HUDEP-2 (cell line): Measurements from ENCODE around the gene LMF2.
"Not testable (repeated sequence)": the region's sequence is repeated elsewhere in the genome, so short reads cannot be mapped to it uniquely, and the experiment has no call there.

Experiments
- DNase-seq, 76 experiments: peaks; one replicate each; lab custom pipeline; 2025; ENCODE audit not compliant: unreplicated experiment in 76 of 76; lab: John Stamatoyannopoulos, UW

The LMF2 gene

GRCh38 chr22:50524676-50525103, 17.2 kb upstream of the LMF2 start:
- peak in 16 of 76 experiments; percentile 40 to 85 (median 54) for DNase-seq

DNA sequence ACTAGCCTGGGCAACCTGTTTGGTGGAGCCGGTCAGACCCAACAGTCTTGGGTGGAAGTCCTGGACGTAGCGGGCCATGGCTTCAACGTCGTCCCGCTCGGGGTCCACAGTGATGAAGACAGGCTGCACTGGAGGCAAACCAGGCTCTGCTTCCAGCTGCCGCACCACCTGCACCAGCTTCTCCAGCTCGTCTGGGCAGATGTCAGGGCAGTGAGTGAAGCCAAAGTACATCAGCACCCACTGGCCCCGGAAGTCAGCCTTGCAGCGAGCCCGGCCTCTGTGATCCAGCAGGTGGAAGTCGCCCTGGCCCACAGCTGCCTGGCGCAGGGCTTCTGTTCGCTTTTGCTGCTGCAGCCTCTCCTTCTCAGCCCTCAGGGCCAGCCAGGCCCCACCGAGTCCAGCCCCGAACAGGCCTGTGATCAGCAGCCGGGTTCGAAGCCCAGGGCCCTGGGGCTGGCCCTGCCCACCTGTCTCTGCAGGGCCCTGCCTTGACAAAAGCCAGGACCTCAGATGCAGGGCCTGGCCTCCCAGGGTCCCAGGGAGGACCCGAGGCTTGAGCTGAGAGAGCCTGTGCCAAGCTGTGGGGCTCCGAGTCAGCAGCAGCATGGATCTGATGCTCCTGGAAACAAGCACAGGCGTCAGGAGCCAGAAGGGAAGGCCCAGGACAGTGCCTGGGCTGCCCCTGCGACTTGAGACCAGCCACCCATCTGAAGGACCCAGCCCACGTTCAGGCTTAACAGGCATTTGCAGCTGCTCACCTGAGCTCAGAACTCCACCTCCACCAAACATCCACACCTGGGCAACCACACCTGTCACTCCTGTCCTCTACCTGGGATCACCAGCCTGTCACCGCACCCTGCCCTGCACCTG, 16.5 kb upstream of the LMF2 start:
- DNase-seq: no peak

DNA sequence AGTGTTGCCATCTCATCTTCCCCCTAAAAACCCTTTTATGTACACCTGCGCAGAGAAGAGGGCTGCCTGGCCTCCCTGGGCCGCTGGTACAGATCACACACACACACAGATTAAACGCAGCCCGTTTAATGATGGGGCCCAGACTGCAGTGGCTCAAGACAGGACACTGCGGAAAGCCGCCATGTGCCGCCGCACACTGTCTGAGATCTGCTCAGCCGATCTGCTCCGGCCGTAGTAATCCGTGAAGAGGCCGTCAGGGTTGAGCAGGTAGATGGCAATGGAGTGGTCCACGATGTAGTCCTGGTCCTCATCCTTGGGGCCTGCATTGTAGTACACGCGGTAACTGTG, 15.9 kb upstream of the LMF2 start:
- DNase-seq: no peak

DNA sequence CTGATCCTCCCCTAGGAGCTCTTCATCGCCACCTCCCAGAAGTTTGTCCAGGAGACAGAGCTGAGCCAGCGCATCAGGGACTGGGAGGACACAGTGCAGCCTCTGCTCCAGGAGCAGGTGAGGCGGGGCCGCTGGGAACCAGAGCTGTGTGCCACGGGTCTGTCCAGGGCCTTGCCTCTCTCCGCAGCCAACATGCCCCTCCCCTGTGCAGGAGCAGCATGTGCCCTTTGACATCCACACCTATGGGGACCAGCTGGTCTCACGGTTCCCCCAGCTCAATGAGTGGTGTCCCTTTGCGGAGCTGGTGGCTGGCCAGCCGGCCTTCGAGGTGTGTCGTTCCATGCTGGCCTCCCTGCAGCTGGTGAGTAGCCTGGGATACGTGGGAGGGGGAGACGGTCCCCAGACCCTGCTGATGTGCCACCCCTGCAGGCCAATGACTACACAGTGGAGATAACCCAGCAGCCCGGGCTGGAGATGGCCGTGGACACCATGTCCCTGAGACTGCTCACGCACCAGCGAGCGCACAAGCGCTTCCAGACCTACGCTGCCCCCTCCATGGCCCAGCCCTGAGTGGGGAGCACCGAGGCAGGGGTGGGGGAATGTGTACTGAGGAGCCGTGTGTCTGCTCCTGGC, 15.4 kb upstream of the LMF2 start:
- DNase-seq: no peak

DNA sequence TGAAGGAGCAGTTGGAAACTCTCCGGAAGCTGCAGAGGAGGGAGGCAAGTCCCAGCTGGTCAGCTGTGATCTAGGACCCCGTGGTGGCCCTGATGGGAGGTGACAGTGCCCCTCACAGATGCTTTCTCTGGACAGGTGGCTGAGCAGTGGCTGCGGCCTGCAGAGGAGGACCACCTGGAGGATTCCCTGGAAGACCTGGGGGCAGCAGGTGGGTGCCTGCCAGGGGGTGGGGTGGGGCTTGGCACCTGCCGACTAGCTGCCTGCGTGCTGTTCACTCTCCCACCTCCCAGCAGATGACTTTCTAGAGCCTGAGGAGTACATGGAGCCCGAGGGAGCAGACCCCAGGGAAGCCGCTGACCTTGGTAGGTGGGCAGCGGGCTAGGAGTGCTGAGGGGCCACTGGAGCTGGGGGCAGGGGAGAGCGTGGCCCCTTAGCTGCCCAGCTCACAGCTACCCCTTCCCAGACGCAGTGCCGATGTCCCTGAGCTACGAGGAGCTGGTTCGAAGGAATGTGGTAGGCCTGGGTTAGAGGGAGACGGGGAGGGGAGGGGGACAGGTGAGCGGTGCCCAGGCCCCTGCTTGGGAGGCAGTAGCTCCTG, 14.8 kb upstream of the LMF2 start:
- DNase-seq: no peak

DNA sequence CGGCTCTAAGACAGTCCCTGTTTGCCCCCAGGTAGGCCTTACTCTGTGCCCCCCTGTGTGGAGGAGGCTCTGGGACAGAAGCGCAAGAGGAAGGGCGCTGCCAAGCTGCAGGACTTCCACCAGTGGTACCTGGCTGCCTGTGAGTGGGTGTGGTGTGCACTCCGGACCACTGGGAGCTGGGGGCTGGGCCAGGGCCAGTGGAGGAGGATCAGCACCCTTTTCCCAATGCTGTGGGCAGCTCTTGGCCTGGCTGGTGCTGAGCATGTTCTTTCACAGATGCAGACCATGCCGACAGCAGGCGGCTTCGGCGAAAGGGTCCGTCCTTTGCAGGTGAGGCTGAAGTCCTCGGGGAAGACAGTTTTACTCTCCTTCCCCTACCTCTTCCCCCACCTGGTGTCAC, 14.2 kb upstream of the LMF2 start:
- no peak for DNase-seq

- DNase-seq: no peak
Observed at GRCh38 chr22:50520826-50521453, 13.4 kb upstream of the LMF2 start.

DNA sequence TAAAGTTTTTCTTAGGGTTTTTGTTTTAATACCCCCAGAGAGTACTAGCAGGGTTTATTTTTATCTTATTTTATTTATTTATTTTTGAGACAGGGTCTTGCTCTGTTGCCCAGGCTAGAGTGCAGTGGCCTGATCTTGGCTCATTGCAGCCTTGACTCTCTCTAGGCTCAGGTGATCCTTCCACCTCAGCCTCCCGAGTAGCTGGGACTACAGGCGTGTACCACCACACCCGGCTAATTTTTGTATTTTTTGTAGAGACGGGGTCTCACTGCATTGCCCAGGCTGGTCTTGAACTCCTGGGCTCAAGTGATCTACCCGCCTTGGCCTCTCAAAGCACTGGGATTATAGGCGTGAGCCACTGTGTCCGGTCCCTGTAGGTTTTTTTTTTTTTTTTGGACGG, 12.7 kb upstream of the LMF2 start:
- not testable (repeated sequence) for DNase-seq

DNA sequence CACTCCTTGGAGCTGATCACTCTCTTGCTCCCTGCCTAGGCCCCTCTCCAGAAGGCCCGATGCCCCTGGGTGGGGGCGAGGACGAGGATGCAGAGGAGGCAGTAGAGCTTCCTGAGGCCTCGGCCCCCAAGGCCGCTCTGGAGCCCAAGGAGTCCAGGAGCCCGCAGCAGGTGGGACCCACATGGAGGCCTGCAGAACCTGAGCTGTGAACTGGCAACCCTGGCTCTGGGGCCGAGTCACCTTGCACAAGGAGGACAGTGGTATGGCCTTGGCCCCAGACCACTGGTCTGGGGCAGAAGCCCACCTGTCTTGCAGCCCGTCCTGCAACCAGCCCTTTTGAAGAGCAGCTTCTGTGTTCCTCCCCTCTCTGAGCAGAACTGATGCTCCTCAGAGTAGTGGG, 11.6 kb upstream of the LMF2 start:
- no peak for DNase-seq

GRCh38 chr22:50518606-50519005, 11.1 kb upstream of the LMF2 start:
- no peak for DNase-seq

DNA sequence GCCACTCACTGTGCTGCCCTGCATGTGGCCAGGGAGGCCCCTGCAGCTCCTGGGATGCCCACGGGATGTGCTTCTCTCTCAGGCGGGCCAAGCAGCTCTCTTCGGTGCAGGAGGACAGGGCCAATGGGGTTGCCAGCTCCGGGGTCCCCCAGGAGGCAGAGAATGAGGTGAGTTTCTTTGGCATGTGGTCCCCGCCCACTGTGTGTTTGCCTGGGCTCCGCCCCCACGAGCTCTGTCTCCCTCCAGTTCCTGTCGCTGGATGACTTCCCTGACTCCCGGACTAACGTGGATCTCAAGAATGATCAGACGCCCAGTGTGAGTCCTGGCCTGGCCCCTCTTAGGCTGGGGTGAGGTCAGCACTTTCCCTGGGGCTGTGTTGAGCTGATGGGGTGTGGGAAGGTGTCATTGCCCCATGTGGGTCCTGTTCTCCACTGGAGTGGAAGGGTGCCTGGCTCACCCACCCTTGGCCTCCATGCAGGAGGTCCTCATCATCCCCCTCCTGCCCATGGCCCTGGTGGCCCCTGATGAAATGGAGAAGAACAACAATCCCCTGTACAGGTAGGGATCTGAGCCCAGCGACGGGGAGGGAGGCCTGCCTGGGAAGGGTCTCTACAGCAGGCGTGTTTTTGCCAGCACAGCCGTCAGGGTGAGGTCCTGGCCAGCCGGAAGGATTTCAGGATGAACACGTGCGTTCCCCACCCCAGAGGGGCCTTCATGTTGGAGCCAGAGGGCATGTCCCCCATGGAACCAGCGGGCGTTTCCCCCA, 10.2 kb upstream of the LMF2 start:
- no peak for DNase-seq

- no peak for DNase-seq
Observed at GRCh38 chr22:50516891-50517290, 9.4 kb upstream of the LMF2 start.

DNA sequence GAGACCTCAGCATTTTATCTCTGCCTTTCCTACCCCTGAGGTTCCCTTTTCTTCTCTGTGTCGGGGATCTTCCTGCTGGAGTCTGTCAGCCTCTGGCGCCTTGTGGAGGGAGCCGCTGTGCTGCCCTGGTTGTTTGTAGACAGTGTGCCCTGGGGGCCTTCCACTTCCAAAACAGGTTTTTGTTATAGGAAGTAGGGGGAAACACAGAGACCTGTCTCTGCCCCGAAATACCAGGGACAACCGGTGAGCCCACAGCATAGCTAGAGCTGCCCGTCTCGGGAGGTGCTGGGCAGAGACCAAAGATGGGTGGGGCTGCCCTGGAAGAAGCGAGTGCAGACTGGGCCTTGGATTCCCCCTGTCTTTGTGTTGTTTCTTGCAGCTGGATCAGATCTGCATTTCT, 8.6 kb upstream of the LMF2 start:
- no peak for DNase-seq

- no peak for DNase-seq
Observed at GRCh38 chr22:50513175-50513574, 5.7 kb upstream of the LMF2 start.

DNA sequence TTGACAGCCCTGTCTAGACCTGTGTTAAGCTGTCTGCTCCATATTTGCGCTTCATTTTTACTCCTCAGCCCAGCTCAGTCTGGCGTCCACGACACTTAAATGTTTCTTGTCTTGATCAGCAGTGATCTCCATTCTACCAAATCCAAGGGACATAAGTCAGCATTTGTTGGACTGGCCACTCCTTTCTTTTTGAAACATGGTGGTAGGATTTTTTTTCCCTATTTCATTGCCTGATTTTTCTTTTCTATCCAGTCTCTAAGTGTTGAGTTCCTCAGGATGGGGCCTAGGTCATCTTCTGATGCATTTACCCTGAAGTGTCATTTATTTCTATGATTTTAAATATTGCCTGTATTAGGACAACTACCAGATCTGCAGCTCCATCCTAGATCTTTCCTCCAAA, 1.4 kb upstream of the LMF2 start:
- DNase-seq: no peak

DNA sequence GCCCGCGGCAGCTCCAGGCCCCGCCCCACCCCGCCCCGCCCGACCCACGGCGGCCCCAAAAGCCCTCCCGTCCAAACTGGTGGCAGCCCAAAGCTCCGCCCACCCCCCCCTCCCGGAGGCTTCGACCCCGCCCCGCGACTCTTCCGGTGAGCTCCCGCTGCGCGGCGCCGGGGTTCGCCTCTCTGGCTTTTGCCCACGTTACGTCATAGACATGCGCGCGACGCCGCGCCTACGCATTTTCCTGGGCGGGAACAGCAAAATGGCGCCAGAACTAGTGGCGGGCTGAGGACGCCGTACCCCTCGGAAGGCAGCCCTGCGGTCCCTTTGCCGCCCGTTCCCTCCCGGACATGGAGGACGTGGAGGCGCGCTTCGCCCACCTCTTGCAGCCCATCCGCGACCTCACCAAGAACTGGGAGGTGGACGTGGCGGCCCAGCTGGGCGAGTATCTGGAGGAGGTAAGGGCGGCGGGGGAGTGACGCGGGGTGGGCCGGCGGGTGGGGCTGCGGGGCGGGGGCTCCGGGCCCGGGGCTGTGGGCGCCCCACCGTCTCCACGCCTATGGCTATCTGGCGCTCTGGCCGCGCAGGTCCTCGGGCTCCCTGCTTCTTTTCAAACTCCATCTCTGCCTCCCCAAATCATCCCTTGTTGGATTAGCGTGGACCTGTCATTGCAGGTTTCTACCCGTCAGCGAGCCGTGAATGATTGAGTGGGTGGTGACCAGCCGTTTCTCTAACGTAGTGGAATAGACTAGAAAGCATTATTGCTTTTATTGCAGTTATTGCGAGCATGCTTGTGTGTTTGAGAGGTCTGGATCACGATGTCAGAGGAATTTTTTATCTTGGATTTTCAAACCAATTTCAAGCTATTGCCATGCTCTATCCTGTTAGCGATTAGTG, 736 bp upstream of the LMF2 start, which contains the start of gene NCAPH2:
Gene NCAPH2, plus strand, starts transcription at position 234 of the 894 bp plus-strand sequence. Its CDS starts 114 bp downstream, at position 348.
- DNase-seq: peak in 70 of 76 experiments; percentile 53 to 100 (median 93)

DNA sequence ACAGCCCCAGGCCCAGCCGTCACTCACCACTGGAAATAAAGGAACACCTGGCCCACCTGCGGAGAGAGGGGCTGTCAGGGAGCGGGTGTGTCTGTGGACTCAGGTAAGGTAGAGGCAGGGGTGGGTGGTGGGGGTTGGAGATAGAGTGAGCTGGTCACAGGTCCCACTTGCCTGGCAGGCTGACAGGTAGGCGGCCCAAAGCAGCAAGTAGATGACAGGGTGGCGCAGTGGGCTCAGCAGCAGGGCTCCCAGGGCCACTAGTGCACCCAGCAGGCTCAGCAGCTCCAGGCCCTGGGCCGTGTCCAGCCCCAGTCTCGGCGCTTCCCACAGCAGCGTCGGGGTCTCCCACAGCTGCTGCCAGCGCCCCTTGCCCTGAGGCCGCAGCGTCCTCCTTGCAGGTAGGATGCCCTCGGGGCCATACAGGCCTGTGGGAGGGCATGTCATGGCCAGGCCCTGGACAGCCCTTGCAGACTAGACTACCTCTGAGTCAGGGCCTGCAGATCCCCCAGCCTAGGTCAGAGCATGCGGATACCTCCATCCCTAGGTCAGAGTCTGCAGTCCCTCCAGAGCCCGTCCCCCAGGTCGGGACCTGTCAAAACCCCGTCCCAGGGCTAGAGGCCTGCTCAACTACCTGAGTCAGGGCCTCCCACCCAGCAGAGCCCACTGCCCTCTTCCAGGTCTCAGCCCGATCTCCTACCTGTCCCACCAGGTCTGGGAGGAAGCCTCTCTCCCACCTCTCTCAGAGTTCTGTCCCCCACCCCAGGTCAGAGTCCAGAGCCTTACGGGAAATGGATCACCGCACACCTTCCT, 686 bp downstream of the LMF2 start:
- DNase-seq: peak in 4 of 76 experiments; percentile 7 to 39 (median 12)

GRCh38 chr22:50505776-50506610, 1.5 kb downstream of the LMF2 start:
- DNase-seq: no peak
